ENCODE measurements around the gene PARVB. TPM values are rescaled to one million over a fixed set of nuclear protein-coding genes. Genes with fewer than 3 reads are reported as not detected.

Gene PARVB
- total and polyA plus RNA-seq, 8 donors = 3.8 to 27.3 (median 10.4) TPM

GRCh38 chr22:44172370-44173108 lies 148.4 kb downstream of the PARVB start:
- no peaks in the 10 kb centered on the region for H3K27me3 ChIP-seq
- TF ChIP-seq, protein P1, sequence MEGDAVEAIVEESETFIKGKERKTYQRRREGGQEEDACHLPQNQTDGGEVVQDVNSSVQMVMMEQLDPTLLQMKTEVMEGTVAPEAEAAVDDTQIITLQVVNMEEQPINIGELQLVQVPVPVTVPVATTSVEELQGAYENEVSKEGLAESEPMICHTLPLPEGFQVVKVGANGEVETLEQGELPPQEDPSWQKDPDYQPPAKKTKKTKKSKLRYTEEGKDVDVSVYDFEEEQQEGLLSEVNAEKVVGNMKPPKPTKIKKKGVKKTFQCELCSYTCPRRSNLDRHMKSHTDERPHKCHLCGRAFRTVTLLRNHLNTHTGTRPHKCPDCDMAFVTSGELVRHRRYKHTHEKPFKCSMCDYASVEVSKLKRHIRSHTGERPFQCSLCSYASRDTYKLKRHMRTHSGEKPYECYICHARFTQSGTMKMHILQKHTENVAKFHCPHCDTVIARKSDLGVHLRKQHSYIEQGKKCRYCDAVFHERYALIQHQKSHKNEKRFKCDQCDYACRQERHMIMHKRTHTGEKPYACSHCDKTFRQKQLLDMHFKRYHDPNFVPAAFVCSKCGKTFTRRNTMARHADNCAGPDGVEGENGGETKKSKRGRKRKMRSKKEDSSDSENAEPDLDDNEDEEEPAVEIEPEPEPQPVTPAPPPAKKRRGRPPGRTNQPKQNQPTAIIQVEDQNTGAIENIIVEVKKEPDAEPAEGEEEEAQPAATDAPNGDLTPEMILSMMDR (IDR thresholded peaks at IDR 0.05) = no peak
- H3K4me1 ChIP-seq = no peaks in the 10 kb centered on the region
- intact Hi-C loops (cut with DNase I) = no loop called here
- peak in 1 of 6 donors; percentile 59 for DNase-seq
- no peaks in the 10 kb centered on the region for H3K9me3 ChIP-seq
- H3K27ac ChIP-seq = peak overlapping the region in 2 of 4 donors; percentile 12 to 59
- no peaks in the 10 kb centered on the region for H3K36me3 ChIP-seq
- FAIRE-seq = no peak
- peak in 3 of 4 donors; percentile 63 to 84 (median 84) for ATAC-seq
- no peak overlapping the region for H3K4me3 ChIP-seq
- 67 to 73% methylated on average over 22 of the region's 22 CpGs for WGBS, 2 donors

- WGBS, 2 donors = 78 to 90% methylated on average over 10 of the region's 10 CpGs
- Histone ChIP-seq H3K36me3 (no peaks in the 10 kb centered on the region), H3K27me3 (no peaks in the 10 kb centered on the region), H3K4me3 (no peak overlapping the region), H3K4me1 (no peaks in the 10 kb centered on the region), H3K9me3 (no peaks in the 10 kb centered on the region), H3K27ac (peak overlapping the region in 2 of 4 donors; percentile 12 to 59)
- DNase-seq = no peak
- FAIRE-seq = no peak
- TF ChIP-seq, protein P1 (IDR thresholded peaks at IDR 0.05) = no peak
- ATAC-seq = no peak
- intact Hi-C loops (cut with DNase I) = no loop called here
Measured at GRCh38 chr22:44173154-44173553, 149.1 kb downstream of the PARVB start.

DNA sequence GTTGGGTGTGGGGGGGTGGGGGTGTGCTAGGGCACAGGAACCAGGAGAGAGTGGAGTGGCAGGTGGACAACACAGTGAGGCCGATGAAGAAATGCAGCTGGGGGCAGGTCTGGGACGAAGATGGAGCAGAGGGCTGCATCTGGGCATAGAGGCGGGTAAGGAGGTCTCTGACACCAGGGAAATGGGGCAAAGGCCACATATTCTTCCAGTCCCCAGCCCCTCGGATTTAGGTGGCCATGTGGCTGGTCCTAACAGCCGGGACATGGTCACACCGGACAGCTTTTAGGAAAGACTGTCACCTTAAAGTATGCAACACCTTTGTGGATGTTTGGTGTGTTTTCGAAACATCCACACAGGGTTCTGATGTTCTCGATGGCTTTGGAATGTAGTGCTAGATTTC lies 151.6 kb downstream of the PARVB start:
- Histone ChIP-seq H3K9me3 (no peaks in the 10 kb centered on the region), H3K4me3 (no peak overlapping the region), H3K36me3 (no peaks in the 10 kb centered on the region), H3K4me1 (no peaks in the 10 kb centered on the region), H3K27ac (no peak overlapping the region), H3K27me3 (no peaks in the 10 kb centered on the region)
- TF ChIP-seq, protein P1 (IDR thresholded peaks at IDR 0.05) = no peak
- no peak for DNase-seq
- intact Hi-C loops (cut with DNase I) = no loop called here
- 57 to 82% methylated on average over 8 of the region's 8 CpGs for WGBS, 2 donors
- FAIRE-seq = no peak
- ATAC-seq = no peak

- H3K36me3 ChIP-seq = no peaks in the 10 kb centered on the region
- no peaks in the 10 kb centered on the region for H3K4me1 ChIP-seq
- no peaks in the 10 kb centered on the region for H3K9me3 ChIP-seq
- ATAC-seq = no peak
- WGBS, 2 donors = 38 to 44% methylated on average over 10 of the region's 10 CpGs
- FAIRE-seq = no peak
- TF ChIP-seq, protein P1 (IDR thresholded peaks at IDR 0.05) = no peak
- H3K27me3 ChIP-seq = no peaks in the 10 kb centered on the region
- H3K4me3 ChIP-seq = no peak overlapping the region
- DNase-seq = no peak
- no peak overlapping the region for H3K27ac ChIP-seq
- intact Hi-C loops (cut with DNase I) = no loop called here
Measured at GRCh38 chr22:44179196-44179988, 155.3 kb downstream of the PARVB start.
